Endometrium (tissue), 2 donors: Measurements from ENCODE around the gene SUSD2.
"Not testable (repeated sequence)": the region's sequence is repeated elsewhere in the genome, so short reads cannot be mapped to it uniquely, and the experiment has no call there.

Experiments
- FAIRE-seq: peaks from 2 replicates; lab custom pipeline; 2012; peaks lifted over from hg19 to GRCh38; lab: Jason Lieb, UNC
- donor health status: control.
- donor health status: control.

Gene SUSD2

GRCh38 chr22:24216541-24217209 is 35.4 kb downstream of the SUSD2 start:
- FAIRE-seq, result no peak

GRCh38 chr22:24217384-24217783 is 36.1 kb downstream of the SUSD2 start:
- FAIRE-seq, result no peak

- no peak for FAIRE-seq
Observed at GRCh38 chr22:24219750-24220149, 38.5 kb downstream of the SUSD2 start.

GRCh38 chr22:24224468-24224867 is 43.2 kb downstream of the SUSD2 start:
- FAIRE-seq, result no peak

- no peak for FAIRE-seq
Observed at GRCh38 chr22:24225044-24225601, 43.8 kb downstream of the SUSD2 start.

- no peak for FAIRE-seq
Observed at GRCh38 chr22:24225951-24226350, 44.7 kb downstream of the SUSD2 start.

GRCh38 chr22:24230911-24231656 is 49.8 kb downstream of the SUSD2 start:
- FAIRE-seq, result no peak

GRCh38 chr22:24231706-24232105 is 50.4 kb downstream of the SUSD2 start:
- FAIRE-seq, result no peak

GRCh38 chr22:24232124-24232523 is 50.8 kb downstream of the SUSD2 start:
- FAIRE-seq, result no peak

GRCh38 chr22:24232725-24233124 is 51.4 kb downstream of the SUSD2 start:
- FAIRE-seq, result no peak

- no peak for FAIRE-seq
Observed at GRCh38 chr22:24233235-24233634, 51.9 kb downstream of the SUSD2 start.

- FAIRE-seq, result no peak
Observed at GRCh38 chr22:24233816-24234215, 52.5 kb downstream of the SUSD2 start.

GRCh38 chr22:24235315-24235714 is 54.0 kb downstream of the SUSD2 start:
- FAIRE-seq, result no peak

GRCh38 chr22:24236656-24237055 is 55.4 kb downstream of the SUSD2 start:
- no peak for FAIRE-seq

- FAIRE-seq, result not testable (repeated sequence)
Observed at GRCh38 chr22:24238101-24238694, 56.9 kb downstream of the SUSD2 start.
